Measurements from ENCODE around the gene FES. TPM values are rescaled to one million over a fixed set of nuclear protein-coding genes. Genes with fewer than 3 reads are reported as not detected.

Gene FES
- polyA plus RNA-seq (2013, experiment 1 of 2): 6.0 TPM
- 6.0 TPM for polyA plus RNA-seq (2013, experiment 2 of 2)

DNA sequence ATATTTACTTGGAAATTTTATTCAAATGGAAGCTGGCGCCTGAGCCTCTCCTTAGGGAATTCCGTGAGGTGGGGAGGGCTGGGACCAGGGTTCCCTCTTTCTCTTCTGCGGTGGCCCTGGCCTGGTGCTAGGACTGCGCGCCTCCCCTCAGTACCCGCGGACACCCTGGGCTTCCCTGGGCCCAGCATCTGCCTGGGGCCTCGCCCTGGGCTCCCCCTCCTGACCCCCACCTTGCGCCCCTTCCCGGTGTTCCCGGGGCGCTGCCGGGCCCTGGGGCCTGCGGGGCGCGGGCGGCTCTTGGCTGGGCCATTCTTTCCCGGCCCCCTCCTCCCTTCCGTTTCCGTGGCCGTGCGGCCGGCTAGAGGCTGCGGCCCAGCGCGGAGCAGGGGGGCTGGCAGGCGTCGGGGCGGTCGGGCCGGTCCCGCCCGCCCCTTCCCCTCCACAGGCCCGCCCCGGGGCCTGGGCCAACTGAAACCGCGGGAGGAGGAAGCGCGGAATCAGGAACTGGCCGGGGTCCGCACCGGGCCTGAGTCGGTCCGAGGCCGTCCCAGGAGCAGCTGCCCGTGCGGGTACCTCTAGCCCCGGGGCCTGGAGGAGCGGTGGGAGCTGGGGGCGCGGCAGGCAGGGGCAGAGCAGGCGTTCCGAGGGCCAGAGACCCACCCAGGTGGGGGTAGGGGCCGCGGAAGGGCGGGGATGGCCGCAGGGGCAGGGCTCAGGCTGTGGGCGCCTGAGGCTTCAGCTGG, at the start of gene FES:
FES (plus strand) TSS at position 529 of the 743 bp plus-strand sequence. CDS start 542 bp downstream, outside the sequence.
- 6% methylated on average over 58 of the region's 58 CpGs for WGBS
- Histone ChIP-seq H3K27ac (ENCODE audit: low read depth, low read length) (peak within 1 kb of the TSS; percentile 32; the same call in 1 of the 2 replicates), H3K9me3 (ENCODE audit: insufficient read depth, low read depth, low read length) (no peaks in the 10 kb centered on the region), H3K9ac (ENCODE audit: low read depth, low read length) (peak within 1 kb of the TSS; percentile 67), H3K36me3 (ENCODE audit: insufficient read depth, low read length) (peaks cover 15% of the 10 kb centered on the region), H3K4me3 (ENCODE audit: low read length) (peak within 1 kb of the TSS; percentile 42), H3K27me3 (ENCODE audit: insufficient read depth, low read length) (no peaks in the 10 kb centered on the region), H3K4me1 (ENCODE audit: insufficient read depth, low read length) (peaks cover 8% of the 10 kb centered on the region)

DNA sequence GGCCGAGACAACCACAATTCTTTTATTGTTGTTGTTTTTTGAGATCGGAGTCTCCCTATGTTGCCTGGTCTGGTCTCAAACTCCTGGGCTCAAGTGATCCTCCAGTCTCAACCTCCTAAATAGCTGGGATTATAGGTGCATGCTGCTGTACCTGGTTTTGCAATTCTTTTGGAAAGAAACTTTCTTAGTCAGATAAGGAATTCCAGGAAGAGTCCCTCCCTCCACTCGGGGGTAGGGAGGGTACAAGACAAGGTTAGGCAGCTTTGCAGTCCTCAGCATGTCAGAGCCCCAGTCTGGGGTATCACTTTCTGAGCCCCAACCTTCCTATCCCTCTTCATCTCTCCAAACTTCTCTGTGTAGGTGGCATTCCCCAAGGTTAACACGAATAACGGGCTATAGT, 49.7 kb upstream of the FES start:
- Histone ChIP-seq H3K9ac (ENCODE audit: low read depth, low read length) (no peak overlapping the region), H3K27me3 (ENCODE audit: insufficient read depth, low read length) (no peaks in the 10 kb centered on the region), H3K4me3 (ENCODE audit: low read length) (no peak overlapping the region), H3K4me1 (ENCODE audit: insufficient read depth, low read length) (peaks cover 10% of the 10 kb centered on the region), H3K36me3 (ENCODE audit: insufficient read depth, low read length) (no peaks in the 10 kb centered on the region), H3K9me3 (ENCODE audit: insufficient read depth, low read depth, low read length) (no peaks in the 10 kb centered on the region), H3K27ac (ENCODE audit: low read depth, low read length) (no peak overlapping the region)
- WGBS: 93% methylated on average over 5 of the region's 5 CpGs

DNA sequence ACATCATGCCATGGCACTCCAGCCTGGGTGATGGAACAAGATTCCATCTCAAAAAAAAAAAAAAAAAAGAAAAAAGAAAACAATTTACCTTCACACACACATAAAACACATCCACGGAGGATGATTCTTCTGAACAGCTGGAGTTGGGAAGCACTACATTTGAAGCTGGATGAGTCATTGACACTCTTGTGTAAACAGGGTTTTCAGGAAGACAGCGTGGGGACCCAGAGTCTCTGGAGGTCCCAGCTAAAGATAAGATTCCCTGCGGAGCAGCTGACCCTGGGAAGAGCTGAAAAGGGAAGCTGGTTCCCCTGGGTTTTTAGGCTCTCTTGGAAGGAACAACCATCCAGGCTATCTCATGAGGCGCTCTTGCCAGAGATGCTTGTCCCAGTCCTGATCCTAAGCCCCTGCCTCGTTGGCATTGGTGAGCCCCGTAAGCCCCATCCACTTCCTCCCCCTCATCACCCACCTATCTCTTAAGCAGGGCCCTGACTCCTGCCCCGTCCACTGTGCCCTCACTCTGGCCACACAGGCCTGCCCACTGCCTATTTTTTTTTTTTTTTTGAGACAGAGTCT, 47.9 kb upstream of the FES start:
- Histone ChIP-seq H3K4me1 (ENCODE audit: insufficient read depth, low read length) (peaks cover 20% of the 10 kb centered on the region), H3K9ac (ENCODE audit: low read depth, low read length) (no peak overlapping the region), H3K9me3 (ENCODE audit: insufficient read depth, low read depth, low read length) (no peaks in the 10 kb centered on the region), H3K4me3 (ENCODE audit: low read length) (no peak overlapping the region), H3K27ac (ENCODE audit: low read depth, low read length) (no peak overlapping the region), H3K36me3 (ENCODE audit: insufficient read depth, low read length) (no peaks in the 10 kb centered on the region), H3K27me3 (ENCODE audit: insufficient read depth, low read length) (no peaks in the 10 kb centered on the region)
- 68% methylated on average over 7 of the region's 7 CpGs for WGBS

DNA sequence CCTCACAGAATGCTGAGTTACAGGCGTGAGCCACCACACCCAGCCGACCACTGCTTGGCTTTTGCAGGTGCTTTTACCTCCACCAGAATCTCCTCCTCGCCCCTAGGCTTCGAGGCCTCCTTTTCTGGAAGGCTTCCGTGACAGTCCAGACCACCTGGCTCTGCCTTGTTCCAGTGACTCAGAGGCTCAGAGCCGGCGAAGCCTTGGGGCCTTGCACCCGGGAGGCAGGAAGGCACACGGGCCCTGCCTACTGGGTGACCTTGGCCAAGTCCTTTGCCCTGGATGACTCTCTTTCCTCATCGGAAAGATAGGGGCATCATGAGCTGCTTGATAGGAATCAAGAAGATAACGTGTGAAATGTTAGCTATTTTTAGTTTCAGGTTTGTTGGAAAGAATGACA, 47.2 kb upstream of the FES start:
- Histone ChIP-seq H3K36me3 (ENCODE audit: insufficient read depth, low read length) (no peaks in the 10 kb centered on the region), H3K4me1 (ENCODE audit: insufficient read depth, low read length) (peaks cover 20% of the 10 kb centered on the region), H3K9ac (ENCODE audit: low read depth, low read length) (no peak overlapping the region)

DNA sequence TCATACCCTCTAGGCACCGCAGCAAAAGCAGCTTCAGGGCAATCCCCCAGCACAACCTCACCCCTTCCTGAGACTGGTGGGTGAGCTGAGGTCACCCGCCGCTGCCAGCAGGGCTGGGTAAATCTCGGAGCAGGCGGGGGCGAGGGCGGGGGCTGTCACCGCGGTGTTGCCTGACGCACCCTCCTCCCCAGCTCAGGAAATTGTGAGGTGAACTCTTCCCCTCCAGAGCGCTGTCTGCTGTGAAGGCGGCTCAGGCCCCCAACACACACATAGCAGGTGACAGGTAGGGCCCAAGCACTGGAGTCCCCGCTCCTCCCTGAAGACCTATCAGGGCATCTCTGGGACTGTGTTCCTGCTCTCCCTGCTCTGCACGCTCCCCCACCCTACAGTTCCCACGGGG, 46.2 kb upstream of the FES start:
- no peaks in the 10 kb centered on the region for H3K27me3 ChIP-seq (ENCODE audit: insufficient read depth, low read length)
- no peaks in the 10 kb centered on the region for H3K9me3 ChIP-seq (ENCODE audit: insufficient read depth, low read depth, low read length)
- H3K9ac ChIP-seq (ENCODE audit: low read depth, low read length): 0 out of 2 replicates have a peak overlapping the region, but pooled peaks have one; percentile 32
- 84% methylated on average over 15 of the region's 15 CpGs for WGBS
- H3K27ac ChIP-seq (ENCODE audit: low read depth, low read length): no peak overlapping the region
- H3K36me3 ChIP-seq (ENCODE audit: insufficient read depth, low read length): no peaks in the 10 kb centered on the region
- peaks cover 20% of the 10 kb centered on the region for H3K4me1 ChIP-seq (ENCODE audit: insufficient read depth, low read length)
- no peak overlapping the region for H3K4me3 ChIP-seq (ENCODE audit: low read length)

More for the DNA sequence above, 47.2 kb upstream of the FES start:
- Histone ChIP-seq H3K4me3 (ENCODE audit: low read length) (no peak overlapping the region), H3K27ac (ENCODE audit: low read depth, low read length) (no peak overlapping the region), H3K9me3 (ENCODE audit: insufficient read depth, low read depth, low read length) (no peaks in the 10 kb centered on the region), H3K27me3 (ENCODE audit: insufficient read depth, low read length) (no peaks in the 10 kb centered on the region)
- WGBS: 92% methylated on average over 11 of the region's 11 CpGs

DNA sequence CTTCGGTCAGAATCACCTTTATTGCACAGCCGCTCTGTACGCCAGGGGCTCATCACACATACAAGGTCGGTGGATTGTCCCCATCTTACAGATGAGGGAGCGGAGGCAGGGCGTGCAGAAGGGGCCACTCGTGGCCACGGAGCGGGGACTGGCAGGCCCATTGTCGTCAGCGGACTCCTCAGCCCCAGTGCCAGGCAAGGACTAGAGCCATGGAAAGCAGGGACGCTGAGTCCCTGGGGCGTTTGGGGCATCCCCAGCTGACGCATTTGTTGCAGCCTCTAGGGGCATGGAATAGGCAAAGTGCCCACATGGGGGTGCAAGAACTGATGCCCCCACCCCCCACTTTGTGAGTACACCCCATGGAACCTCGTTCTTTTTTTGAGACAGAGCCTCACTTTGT, 45.8 kb upstream of the FES start:
- 91% methylated on average over 15 of the region's 15 CpGs for WGBS
- Histone ChIP-seq H3K9me3 (ENCODE audit: insufficient read depth, low read depth, low read length) (no peaks in the 10 kb centered on the region), H3K4me1 (ENCODE audit: insufficient read depth, low read length) (peaks cover 20% of the 10 kb centered on the region), H3K4me3 (ENCODE audit: low read length) (no peak overlapping the region), H3K36me3 (ENCODE audit: insufficient read depth, low read length) (no peaks in the 10 kb centered on the region), H3K27me3 (ENCODE audit: insufficient read depth, low read length) (no peaks in the 10 kb centered on the region), H3K9ac (ENCODE audit: low read depth, low read length) (0 out of 2 replicates have a peak overlapping the region, but pooled peaks have one; percentile 32), H3K27ac (ENCODE audit: low read depth, low read length) (no peak overlapping the region)

DNA sequence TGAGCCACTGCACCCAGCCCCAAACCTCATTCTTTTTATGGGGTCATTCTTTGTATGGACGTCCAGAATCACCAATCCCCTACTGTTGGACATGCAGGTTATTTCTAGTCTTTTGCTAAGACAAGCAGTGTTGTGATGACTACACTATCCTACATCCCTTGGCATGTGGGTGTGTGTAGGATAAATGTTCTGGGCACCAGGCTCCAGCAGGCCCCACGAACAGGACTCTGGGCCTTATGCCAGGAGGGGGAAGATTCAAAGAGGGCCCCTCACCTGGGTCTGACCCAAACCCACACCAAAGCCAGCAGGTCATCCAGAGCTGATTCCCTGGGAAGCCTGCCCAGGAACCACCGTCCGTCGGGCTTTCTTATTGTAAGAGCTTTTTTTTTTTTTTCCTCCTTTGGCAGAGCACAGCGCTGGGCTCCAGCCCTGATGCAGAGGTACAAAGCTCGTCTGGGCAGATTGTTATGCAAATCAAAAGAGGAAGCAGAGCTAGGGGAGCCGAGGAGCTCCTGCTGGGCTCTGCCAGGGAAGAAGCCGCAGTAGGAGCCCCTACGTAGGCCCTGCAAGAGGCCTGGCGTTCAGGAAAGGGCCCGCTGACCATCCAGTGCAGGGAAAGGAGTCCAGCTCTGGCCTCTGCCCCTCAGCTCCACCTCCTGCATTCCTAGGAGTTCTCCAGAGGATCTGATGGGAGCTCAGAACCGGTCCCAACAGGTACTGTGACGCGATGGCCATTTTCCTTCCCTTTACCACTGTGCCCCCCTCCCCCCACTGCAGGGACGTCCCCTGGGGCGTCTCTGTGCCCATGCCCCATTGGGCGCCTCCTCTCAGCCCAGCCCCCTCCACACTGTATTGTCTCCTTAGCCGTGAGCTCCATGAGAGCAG, 44.9 kb upstream of the FES start:
- H3K36me3 ChIP-seq (ENCODE audit: insufficient read depth, low read length): no peaks in the 10 kb centered on the region
- H3K27ac ChIP-seq (ENCODE audit: low read depth, low read length): peak overlapping the region; percentile 88
- no peaks in the 10 kb centered on the region for H3K9me3 ChIP-seq (ENCODE audit: insufficient read depth, low read depth, low read length)
- no peaks in the 10 kb centered on the region for H3K27me3 ChIP-seq (ENCODE audit: insufficient read depth, low read length)
- peak overlapping the region; percentile 2; the same call in 1 of the 2 replicates for H3K4me3 ChIP-seq (ENCODE audit: low read length)
- peaks cover 20% of the 10 kb centered on the region for H3K4me1 ChIP-seq (ENCODE audit: insufficient read depth, low read length)
- WGBS: 12% methylated on average over 19 of the region's 19 CpGs
- H3K9ac ChIP-seq (ENCODE audit: low read depth, low read length): no peak overlapping the region; the same call in 1 of the 2 replicates

DNA sequence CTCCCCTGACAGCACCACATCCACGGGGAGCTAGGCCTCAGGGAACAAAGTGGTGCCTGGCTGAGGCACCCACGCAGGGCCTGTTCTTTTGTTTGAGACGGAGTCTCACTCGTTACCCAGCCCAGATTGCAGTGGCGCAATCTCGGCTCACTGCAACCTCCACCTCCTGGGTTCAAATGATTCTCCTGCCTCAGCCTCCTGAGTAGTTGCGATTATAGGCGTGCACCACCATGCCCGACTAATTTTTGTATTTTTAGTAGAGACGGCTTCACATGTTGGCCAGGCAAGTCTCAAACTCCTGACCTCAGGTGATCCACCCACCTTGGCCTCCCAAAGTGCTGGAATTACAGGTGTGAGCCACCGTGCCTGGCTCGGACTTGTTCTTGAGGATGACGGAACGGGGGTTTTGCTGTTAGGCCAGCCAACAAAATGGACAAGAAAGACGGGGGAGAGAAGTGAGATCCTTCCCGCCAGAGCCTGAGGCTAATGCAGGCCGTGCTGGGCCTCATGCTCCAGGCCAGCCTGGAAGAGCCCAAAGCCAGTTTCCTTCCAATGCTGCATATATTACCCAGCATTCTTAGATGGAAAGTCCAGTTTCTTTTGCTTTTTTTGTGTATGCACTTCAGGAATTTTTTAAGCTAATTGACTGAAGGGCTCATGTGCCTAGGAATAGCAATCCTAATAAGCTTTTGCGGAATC, 44.0 kb upstream of the FES start:
- Histone ChIP-seq H3K4me1 (ENCODE audit: insufficient read depth, low read length) (peaks cover 20% of the 10 kb centered on the region), H3K36me3 (ENCODE audit: insufficient read depth, low read length) (no peaks in the 10 kb centered on the region), H3K27me3 (ENCODE audit: insufficient read depth, low read length) (no peaks in the 10 kb centered on the region), H3K9ac (ENCODE audit: low read depth, low read length) (no peak overlapping the region), H3K9me3 (ENCODE audit: insufficient read depth, low read depth, low read length) (no peaks in the 10 kb centered on the region), H3K27ac (ENCODE audit: low read depth, low read length) (peak overlapping the region; percentile 44), H3K4me3 (ENCODE audit: low read length) (no peak overlapping the region)
- WGBS: 87% methylated on average over 18 of the region's 18 CpGs

DNA sequence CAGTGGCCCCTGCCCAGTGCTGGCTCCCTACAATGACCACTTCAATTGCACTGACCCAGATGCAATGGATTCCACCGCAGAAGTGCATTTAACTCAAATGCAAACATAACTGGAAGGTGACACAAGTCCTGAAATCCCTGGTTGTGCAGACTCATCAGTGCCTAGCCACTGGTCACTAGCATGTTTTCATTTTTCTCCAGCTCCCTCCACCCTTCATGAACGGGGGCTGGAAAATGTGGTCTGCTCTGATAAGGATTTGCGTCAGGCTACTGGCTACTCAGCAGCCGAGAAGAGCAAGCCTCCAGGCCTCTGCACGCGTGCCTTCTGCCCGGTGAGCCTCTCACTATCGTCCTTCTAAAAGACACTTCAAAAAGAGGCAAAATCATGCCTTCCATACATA, 43.4 kb upstream of the FES start:
- H3K4me3 ChIP-seq (ENCODE audit: low read length): no peak overlapping the region
- H3K36me3 ChIP-seq (ENCODE audit: insufficient read depth, low read length): no peaks in the 10 kb centered on the region
- H3K27ac ChIP-seq (ENCODE audit: low read depth, low read length): peak overlapping the region; percentile 5; the same call in 1 of the 2 replicates
- no peaks in the 10 kb centered on the region for H3K9me3 ChIP-seq (ENCODE audit: insufficient read depth, low read depth, low read length)
- WGBS: 95% methylated on average over 8 of the region's 8 CpGs
- peaks cover 20% of the 10 kb centered on the region for H3K4me1 ChIP-seq (ENCODE audit: insufficient read depth, low read length)
- H3K27me3 ChIP-seq (ENCODE audit: insufficient read depth, low read length): no peaks in the 10 kb centered on the region
- no peak overlapping the region for H3K9ac ChIP-seq (ENCODE audit: low read depth, low read length)

DNA sequence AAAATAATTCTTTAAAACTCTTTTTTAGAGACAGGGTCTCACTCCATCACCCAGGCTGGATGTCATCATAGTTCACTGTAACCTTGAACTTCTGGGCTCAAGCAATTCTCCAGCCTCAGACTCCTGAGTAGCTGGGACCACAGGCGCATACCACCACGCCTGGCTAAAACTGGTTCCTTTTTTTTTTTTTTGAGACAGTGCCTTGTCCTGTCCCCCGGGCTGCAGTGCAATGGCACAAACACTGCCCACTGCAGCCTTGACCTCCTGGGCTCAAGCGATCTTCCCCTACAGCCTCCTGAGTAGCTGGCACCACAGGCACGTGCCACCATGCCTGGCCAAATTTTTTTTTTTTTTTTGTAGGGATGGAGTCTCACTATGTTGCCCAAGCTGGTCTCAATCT, 39.6 kb upstream of the FES start:
- Histone ChIP-seq H3K9me3 (ENCODE audit: insufficient read depth, low read depth, low read length) (no peaks in the 10 kb centered on the region), H3K27ac (ENCODE audit: low read depth, low read length) (no peak overlapping the region), H3K4me1 (ENCODE audit: insufficient read depth, low read length) (peaks cover 10% of the 10 kb centered on the region), H3K27me3 (ENCODE audit: insufficient read depth, low read length) (no peaks in the 10 kb centered on the region), H3K36me3 (ENCODE audit: insufficient read depth, low read length) (no peaks in the 10 kb centered on the region), H3K9ac (ENCODE audit: low read depth, low read length) (no peak overlapping the region), H3K4me3 (ENCODE audit: low read length) (no peak overlapping the region)
- 94% methylated on average over 5 of the region's 5 CpGs for WGBS

All from HUES64 (cell line).